GM20431 (cell line): ENCODE data around the gene SH3D19.
"Not testable (repeated sequence)": the region's sequence is repeated elsewhere in the genome, so short reads cannot be mapped to it uniquely, and the experiment has no call there.

ENCODE experiments used
- in situ Hi-C: fragments of 300-500 bp; cut with MseI, MboI; formaldehyde crosslinking; loops from one replicate; pipeline ENCODE4 v1.15.0; 2020; ENCODE audit warnings: low sequenced_read_pairs; ENCODE audit not compliant: unreplicated experiment

Gene SH3D19

DNA sequence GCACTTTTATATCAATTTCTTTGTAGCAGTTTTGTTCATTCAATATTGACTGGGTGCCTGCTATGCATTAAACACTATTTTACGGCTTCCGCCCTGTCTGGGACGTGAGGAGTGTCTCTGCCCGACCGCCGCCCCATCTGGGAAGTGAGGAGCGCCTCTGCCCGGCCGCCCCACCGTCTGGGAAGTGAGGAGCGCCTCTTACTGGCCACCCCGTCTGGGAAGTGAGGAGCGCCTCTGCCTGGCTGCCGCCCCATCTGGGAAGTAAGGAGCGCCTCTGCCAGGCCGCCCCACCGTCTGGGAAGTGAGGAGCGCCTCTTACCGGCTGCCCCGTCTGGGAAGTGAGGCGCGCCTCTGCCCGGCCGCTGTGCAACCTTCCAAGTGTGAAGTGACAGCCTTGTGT lies 157.8 kb downstream of the SH3D19 start:
- in situ Hi-C loops = no loop called here

DNA sequence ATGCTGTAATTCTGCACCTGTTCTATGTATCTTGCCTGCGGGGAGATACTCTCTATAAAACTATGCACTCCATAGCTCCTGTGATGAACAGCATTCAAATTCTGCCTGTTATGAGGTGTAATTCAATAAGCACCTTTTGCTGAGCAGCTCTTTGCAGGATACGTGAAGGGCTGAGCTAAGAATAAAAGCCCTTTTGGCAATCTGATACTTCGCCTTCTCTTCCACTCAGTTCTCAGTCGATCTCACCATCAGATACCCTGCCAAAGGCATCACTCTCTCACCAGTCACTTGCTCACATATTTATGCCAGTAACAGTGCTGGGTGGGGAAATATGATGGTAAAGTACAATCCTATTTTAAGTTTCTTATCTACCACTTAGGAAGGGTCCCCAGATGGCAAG lies 158.8 kb downstream of the SH3D19 start:
- in situ Hi-C loops = no loop called here

DNA sequence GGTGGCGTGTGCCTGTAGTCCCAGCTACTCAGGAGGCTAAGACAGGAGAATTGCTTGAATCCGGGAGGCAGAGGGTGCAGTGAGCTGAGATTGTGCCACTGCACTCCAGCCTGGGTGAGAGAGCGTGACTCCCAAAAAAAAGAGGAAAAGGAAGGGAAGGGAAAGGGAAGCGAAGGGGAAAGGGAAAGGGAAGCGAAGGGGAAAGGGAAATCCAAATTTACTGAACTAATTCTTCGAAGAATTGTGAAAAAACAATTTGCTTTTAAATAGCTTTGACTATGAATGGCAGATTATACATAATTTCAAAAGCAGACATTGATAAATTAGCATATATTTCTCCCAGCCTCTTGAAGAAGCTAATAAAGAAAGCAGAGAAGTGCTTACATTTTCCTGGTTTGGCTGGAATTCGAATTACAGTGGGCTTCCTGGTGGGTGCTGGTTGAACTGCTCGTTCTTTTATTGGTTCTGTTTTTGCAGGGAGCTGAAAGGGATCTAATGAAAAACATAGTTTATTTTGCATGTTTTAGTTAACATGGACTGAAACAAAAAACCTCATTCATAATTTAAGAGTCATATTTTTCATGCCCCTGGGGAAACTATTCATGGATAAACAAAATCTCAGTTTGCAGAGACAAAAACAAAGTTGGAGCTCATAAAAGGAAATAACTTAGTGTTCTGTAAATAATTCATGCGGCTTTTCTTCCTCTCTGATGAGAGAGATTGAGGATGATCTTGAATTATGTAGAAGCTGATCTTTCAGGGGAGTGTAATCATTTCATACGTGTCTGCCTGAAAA lies 160.0 kb downstream of the SH3D19 start:
- in situ Hi-C loops = no loop called here

DNA sequence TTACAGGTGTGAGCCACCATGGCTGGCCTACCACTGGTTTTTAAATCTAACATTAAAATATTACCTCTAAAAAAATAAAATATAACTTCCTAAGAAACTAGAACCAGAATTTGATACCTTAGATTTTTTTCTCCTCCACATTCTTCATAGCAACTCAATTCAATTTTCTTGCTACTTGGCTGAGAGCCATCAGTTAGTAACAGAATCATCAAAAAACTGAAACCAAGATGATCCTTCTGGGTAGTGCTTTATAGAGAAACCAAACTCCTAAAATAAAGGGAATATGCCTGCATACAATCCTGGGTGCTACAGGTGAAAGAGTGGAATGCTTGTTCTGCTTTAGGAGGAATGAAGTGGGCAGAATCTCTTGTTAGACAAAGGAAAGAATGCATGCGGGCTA lies 161.6 kb downstream of the SH3D19 start:
- in situ Hi-C loops = no loop called here

DNA sequence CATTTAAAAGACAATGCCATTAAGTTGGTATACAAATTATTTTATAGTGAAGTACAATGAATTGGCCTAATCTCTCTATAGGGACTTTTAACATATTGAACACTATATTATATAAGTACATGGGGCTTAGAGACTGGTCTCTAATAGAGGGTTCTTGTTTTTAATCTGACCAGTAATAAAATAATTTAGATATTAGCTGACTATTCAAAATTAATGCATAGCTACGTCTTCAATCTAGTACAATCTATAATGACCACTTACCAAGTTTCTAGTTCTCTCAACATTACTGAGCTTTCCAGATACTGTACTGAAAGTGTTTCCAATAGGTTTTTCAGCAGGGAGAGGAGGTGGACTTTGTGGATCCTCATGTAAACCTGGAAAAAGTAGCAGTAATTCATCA lies 166.4 kb downstream of the SH3D19 start:
- in situ Hi-C loops = no loop called here

DNA sequence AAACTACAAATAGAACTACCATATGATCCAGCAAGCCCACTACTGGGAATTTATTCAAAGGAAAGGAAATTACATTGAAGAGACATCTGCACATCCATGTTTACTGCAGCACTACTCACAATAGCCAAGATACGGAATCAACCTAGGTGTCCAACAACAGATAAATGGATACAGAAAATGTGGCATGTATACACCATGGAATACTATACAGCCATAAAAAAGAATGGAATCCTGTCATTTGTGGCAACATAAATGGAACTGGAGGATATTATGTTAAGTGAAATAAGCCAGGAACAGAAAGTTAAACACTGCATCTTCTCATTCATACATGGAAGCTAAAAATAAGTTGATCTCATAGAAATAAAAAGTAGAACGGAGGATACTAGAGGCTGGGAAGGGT lies 167.9 kb downstream of the SH3D19 start:
- in situ Hi-C loops = no loop called here

DNA sequence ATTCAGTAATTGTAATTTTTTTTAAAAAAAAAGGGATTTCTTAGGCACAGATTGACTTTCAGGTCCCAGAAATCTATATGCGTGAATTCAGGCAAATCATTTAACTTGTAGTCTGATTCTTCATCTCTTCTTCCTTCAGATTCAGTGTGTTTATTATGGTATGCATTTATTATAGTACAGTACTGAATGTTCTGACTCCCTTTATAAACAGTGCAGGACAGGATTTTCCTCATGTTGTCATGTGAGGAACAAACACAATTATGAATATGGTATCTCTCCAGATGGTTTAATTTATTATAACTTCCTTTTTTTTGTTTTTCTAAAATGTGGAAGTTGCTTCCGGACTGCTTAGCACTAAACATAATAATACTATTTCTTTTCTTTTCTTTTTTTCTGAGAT lies 171.8 kb downstream of the SH3D19 start:
- in situ Hi-C loops = no loop called here

DNA sequence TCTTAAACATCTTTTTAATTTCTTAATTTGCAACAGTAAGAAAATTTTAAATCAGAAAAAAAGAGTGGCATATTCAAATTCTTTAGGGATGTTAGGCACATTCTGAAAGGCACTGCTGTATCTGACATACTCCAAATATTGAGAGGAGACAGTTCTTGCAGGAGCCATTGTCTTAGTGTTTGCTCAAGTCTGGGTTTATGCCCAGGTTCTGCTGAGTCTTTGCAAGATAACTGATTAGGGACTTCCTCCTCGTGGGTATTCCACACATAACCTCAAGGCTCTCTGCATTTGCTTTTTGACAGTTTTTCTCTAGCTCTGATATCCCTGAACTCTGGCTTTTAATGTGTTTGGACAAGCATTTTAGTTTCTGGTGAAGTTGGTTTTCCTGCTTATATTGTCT lies 173.4 kb downstream of the SH3D19 start:
- in situ Hi-C loops = no loop called here

DNA sequence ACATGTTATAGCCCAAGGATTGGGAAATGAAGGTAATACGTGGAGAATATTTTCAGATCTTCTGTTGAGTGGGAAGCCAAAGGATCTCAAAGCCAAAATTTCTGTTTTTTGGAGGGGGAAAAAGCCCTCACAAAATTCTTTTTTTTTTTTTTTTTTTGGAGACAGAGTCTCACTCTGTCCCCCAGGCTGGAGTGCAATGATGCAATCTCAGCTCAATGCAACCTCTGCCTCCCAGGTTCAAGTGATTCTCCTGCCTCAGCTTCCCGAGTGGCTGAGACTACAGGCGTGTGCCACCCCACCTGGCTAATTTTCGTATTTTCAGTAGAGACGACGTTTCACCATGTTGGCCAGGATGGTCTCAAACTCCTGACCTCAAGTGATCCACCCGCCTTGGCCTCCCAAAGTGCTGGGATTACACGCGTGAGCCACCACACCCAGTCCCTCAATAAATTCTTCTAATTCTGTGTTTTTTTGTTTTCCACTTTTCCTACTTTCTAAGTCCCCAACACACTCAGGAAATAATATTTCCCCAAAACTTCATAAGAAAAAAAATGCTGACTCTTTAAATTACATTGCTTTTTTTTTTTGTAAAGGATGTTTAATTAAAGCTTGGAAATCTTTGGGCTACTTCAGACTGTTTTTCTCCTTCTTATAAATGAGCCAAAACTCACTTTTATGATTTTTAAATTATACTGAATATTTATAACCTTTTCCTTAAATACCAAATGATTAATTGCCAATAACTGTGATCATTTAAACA lies 174.4 kb downstream of the SH3D19 start:
- in situ Hi-C loops = no loop called here

DNA sequence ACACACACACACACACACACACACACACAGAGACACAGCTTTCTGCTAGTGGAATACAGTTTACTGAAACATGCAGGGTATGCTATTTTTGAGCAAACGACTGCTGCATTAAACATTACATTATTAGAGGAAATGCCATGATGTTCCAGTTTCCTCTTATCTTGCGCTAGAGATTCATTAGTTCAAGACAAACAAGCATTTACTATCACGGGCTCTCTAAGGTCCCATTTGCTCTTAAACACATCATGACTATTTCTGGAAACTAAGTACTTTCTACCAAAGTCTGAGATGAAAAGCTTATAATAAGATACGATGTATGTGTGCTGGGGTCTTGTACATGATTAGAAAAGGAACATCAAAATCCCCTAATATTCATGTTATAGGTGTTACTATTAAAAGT lies 177.1 kb downstream of the SH3D19 start:
- in situ Hi-C loops = no loop called here

DNA sequence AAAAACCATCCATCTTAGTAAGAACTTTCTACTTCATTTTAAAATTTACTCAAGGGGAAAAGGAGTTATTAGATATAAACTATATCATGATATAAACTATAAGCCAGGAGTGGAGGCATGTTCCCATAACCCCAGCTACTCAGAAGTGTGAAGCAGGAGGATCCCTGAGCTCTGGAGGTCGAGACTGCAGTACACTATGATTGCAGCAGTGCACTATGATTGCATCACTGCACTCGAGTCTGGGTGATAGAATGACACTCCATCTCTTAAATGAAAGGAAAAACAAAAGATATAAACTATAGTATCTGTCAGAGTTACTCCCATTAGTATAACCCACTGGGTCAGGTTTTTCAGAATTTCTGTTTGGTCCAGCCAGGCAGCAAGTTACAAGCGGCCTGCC lies 178.4 kb downstream of the SH3D19 start:
- in situ Hi-C loops = no loop called here

DNA sequence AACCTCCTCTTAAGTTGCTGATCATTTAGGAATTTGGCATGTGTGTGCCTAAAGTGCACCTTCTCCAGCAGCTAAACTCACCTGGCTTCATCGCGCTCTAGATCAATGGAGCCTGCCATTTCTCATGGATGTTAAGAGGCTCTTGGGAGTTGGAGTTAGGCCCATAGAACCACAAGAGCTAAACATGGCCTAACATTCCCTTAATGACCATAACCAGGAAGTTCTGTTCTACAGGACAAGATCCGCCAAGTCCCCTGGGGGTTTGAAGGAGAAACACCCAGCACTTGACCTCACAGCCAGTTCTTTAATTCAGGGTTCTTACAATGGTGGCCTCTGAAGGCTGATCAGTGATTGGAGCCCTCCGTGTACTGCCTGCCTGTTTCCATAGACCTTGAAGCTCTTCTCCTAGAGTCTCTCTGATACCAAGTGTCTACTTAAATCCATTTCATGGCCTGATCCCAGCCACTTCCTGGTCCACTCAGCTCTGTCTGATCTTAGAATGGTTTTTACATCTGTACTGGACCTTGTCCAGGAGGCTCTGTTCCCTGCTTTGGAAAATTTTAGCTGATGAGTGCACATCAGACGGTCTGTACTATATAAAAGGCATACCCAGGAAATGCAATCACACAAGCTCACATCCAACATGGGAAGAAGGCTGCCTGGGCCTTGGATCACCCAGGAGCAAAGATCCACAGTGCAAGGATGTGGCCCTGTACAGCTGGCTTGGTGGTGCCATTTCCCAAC lies 180.9 kb downstream of the SH3D19 start:
- in situ Hi-C loops = no loop called here

DNA sequence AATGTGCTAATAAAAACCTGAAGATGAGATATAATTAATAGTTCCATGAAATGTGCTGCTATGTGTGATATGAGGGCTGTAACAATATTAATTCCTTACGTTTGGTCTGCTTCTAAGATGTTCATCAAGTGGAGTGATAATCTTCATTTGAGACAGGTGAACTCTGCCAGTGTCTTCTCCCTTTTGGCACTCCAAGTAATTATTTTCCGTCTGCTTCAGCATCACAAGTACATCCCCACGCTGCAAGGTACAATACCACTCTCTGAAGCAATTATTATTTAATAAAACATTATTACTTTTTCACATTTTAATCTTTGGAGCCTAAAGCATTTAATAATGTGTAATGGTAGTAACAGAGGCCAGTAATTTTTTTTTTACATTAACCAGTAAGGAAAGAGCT lies 181.6 kb downstream of the SH3D19 start:
- in situ Hi-C loops = no loop called here

DNA sequence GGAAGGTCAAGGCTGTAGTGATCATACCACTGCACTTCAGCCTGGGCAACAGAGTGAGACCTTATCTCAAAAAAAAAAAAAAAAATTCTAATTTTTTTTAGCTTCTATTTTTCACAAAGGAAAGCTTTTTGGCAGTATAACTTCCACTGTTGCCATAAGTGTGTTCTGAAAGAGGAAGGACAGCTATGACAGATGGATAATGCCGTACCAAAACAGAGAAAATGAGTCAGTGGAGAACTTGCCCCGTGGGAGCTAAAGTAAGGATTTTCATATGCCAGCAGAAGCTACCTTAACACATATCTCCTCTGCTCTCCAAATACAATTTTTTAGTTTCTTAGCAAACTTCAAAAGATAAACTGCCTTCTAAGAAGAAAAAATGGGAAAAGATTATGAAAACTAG lies 182.2 kb downstream of the SH3D19 start:
- in situ Hi-C loops = no loop called here

DNA sequence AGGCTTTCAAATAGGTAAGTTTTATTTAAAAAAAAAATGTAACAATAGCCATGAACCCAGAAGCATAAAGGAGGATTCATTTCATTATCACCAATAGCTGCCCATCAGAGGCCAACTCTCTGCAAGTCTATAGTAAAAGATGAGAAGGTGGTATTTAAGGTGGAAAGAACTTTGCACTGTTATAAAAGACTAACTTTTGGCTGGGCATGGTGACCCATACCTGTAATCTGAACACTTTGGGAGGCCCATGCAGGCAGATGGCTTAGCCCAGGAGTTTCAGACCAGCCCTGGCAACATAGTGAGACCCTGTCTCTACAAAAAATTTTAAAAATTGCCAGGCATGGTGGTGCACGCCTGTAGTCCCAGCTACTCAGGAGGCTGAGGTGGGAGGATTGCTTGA lies 182.6 kb downstream of the SH3D19 start:
- in situ Hi-C loops = no loop called here

DNA sequence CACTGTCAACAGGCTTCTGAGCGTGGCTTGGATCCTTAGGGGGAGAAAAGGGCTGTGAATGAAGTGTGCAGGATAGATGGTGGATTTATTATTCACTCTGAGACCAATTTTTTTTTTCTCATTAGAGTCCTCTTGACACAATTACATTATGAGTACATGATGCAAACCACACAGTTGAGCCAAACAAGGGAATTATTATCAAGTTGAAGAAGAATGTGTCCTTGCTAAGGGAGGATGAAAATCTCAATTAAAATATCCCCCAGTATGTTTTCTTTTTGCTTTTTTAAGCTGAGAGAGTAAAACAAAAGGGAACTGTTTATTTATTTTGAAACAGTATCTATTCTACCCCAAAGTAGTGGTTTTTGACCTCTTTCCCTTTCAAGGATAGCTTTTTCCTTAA lies 185.6 kb downstream of the SH3D19 start:
- in situ Hi-C loops = no loop called here

DNA sequence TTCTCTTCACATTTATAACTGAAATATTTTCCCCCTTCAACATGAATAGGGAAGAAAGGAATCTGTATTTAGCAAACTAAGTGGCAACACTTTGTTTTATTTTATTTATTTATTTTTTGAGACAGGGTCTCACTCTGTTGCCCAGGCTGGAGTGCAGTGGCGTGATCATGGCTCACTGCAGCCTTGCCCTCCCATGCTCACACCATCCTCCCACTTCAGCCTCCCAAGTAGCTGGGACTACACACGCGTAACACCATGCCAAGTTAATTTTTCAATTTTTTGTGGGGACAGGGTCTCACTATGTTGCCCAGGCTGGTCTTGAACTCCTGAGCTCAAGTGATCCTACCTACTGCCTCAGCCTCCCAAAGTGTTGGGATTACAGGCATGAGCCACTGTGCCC lies 189.4 kb downstream of the SH3D19 start:
- in situ Hi-C loops = not testable (repeated sequence)

DNA sequence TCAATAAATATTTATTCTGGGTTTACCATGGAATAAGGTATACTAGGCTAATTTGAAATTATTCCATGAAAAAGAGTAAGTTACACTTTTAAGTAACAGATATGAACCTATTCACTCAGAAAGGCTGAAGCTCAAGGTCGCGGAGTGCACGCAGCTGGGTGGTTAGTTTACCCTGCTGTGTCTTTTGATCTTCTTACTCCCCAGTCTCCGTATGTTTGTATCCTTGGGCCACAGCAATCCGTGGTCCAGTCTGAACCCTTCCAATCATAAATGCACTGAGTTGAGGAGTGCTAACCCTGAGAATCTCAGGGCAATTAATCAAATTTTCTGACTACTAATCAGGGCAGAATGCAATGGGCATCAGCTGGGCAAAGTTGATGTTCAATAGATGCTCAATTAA lies 192.1 kb downstream of the SH3D19 start:
- in situ Hi-C loops = no loop called here

DNA sequence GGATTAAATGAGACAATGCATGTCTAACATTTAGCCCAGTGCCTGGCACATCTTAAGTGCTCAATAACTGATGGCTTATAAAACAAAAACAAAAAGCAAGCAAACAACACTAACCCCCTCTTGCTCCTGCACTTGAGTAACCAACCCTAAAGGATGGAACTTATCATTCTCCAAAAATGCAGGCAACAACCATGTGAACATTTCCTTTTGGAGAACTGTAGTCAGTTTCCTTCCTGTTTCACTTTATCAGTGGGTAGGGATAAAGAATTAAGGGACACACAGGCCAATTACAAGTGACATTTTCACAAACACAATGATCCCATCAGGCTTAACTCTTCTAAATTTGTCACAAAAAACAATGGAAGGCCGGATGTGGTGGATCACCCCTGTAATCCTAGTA lies 195.6 kb downstream of the SH3D19 start:
- in situ Hi-C loops = no loop called here

DNA sequence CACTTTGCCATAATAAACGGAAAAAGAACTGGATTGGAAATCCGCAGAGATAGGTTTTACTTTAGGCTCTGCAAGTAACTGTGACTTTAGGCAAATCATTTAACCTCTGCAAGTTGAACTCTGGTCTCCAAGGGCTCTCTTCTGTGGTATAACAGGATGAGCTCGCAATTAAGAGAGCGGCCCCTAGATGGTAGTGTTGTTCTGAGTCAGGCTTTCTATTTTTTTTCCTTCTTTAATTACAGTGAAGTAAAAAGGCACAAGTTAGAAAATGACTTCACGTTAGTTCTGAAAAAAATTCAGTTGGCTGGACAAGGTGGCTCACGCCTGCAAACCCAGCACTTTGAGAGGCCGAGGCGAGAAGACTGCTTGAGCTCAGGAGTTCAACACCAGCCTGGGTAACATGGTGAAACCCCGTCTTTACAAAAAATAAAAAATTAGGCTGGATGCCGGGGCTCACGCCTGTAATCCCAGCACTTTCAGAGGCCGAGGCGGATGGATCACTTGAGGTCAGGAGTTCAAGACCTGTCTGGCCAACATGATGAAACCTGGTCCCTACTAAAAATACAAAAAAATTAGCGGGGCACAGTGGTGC lies 207.9 kb downstream of the SH3D19 start:
- in situ Hi-C loops = no loop called here

DNA sequence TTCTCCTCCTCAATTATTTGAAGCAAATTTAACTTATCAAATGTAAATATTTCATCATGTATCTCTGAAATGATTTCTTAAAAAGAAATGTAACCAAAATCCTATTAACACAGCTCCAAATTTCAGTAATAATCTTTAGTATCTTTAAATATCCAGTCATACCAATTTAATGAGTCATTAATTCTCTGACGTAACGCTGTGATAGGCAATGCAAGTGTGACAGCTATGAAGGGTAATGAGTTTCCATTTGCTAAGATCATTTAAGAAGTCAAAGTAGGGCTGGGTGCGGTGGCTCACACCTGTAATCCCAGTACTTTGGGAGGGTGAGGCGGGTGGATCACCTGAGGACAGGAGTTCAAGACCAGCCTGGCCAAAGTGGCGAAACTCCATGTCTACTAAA lies 210.4 kb downstream of the SH3D19 start:
- in situ Hi-C loops = no loop called here
